Measurements from ENCODE around the gene WNT7B.

Gene WNT7B

GRCh38 chr22:45960477-45961386 is 16.2 kb downstream of the WNT7B start:
- DNase-seq (ENCODE audit: low read depth in 2 of 3, low spot score in 1 of 3), result no peak

DNA sequence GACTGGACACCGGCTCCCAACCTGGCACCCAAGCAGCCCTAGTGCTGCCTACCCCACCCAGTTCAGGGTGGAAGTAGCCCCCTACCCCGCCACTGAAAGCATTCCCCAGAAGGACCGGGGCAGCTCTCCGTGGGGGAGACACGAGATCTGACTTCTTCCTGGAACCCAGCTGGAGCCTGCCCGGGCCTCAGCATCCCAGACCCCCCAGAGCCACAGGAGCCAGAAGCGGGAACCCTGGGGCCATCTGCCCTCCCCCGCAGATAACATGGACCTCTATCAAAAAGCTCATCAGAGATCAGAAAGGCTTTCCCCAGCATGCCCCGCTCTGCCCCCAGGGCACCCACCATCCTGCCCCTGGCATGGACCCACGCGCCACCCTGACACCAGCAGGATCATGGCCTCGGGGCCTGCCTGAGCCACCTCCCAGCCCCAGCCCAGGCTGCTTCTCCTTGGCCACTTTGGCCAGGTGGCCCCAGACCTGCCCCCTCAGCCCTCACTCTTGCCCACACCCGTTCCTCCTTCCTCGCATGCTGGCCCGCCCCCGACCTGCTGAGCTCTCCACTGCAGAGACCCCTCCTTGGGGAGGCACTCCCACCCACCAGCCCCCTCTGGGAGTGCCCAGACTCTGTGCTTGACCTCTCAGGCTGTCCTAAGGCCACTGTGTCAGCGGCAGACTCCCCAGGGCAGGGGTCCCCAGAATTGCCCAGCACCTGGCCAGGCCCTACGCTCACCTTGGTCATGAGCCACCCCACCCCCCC is 17.1 kb downstream of the WNT7B start:
- no peak for DNase-seq (ENCODE audit: low read depth in 2 of 3, low spot score in 1 of 3)

- DNase-seq (ENCODE audit: low read depth in 2 of 3, low spot score in 1 of 3), result no peak
These were observed 18.0 kb downstream of the WNT7B start for GRCh38 chr22:45958971-45959370.

DNA sequence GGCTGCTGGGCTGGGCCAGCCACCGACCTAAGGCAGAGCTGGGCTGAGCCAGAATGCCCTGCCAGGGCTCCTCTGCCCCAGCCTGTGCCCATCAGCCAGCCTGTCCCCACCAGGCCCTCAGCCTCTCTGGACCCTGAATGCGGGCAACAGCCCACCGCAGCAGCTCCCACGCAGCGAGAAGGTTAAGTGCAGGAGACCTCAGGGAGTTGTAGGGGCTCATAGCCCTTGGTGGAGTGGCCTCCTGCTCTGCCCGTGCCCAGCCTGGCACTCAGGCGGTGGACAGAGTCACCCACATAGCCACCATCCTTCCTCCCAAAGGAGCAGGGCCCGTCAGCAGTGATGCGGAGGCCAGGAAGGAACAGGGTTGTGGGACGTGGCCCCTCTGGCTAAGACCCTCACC is 19.1 kb downstream of the WNT7B start:
- DNase-seq (ENCODE audit: low read depth in 2 of 3, low spot score in 1 of 3), result no peak

DNA sequence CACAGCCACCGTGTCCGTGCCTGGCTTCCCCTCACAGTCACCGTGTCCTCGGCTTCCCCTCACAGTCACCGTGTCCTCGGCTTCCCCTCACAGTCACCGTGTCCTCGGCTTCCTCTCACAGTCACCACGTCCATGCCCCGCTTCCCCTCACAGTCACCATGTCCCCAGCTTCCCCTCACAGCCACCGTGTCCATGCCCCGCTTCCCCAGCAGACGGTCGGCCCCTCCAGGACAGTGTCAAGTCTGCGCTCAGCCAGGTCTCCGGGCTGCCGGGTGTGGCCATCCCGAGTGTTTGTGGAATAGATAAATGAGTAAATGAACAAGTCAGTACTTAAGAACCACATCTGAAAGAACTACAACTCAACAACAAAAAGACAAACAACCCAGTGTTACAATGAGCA is 23.8 kb downstream of the WNT7B start:
- no peak for DNase-seq (ENCODE audit: low read depth in 2 of 3, low spot score in 1 of 3)

- DNase-seq (ENCODE audit: low read depth in 2 of 3, low spot score in 1 of 3), result no peak
These were observed 24.4 kb downstream of the WNT7B start for GRCh38 chr22:45952553-45952952.

- no peak for DNase-seq (ENCODE audit: low read depth in 2 of 3, low spot score in 1 of 3)
These were observed 24.8 kb downstream of the WNT7B start for GRCh38 chr22:45952151-45952550.

DNA sequence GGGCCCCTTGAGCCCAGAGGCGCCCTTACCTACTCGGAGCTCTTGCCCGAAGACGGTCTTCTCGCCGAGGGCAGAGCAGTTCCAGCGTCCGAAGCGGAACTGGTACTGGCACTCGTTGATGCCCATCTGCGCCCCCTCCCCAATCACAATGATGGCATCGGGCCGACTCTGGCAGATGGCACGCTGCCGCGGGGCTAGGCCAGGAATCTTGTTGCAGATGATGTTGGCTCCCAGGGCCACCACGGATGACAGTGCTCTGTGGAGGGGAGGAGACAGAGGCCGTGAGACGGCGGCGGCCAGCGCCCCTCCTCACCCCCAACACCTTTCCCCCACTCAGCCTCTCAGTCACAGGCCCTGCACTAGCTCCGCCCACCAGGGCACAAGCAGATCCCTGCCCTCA is 27.1 kb downstream of the WNT7B start:
- no peak for DNase-seq (ENCODE audit: low read depth in 2 of 3, low spot score in 1 of 3)

- no peak for DNase-seq (ENCODE audit: low read depth in 2 of 3, low spot score in 1 of 3)
These were observed 27.6 kb downstream of the WNT7B start for GRCh38 chr22:45949258-45949870.

DNA sequence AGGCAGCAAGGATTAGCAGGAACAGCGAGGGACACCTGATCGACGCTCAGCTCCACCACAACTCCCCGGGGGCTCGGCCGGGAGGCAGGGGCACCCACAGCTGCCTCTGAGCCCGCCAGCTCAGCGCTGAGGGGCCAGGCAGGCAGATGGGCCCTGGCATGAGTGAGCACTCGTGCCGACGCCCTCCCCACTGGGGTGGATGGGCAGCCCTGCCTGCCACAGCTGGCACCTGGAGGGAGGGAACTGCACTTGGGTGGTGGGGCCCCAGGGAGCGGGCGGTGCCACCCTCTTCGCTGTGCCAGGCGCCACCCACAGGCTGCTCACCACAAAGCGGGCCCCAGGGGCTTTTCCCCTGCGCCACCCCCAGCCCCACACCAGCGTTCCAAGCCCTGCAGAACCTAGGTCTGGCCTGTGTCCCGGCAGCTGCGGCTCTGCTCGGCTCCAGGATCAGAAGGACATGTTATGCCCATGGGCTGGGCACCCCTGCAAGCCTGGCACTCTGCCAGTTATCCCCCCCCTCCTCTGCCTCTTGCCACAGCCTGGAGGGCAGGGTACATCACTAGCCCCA is 28.8 kb downstream of the WNT7B start:
- DNase-seq (ENCODE audit: low read depth in 2 of 3, low spot score in 1 of 3), result no peak

DNA sequence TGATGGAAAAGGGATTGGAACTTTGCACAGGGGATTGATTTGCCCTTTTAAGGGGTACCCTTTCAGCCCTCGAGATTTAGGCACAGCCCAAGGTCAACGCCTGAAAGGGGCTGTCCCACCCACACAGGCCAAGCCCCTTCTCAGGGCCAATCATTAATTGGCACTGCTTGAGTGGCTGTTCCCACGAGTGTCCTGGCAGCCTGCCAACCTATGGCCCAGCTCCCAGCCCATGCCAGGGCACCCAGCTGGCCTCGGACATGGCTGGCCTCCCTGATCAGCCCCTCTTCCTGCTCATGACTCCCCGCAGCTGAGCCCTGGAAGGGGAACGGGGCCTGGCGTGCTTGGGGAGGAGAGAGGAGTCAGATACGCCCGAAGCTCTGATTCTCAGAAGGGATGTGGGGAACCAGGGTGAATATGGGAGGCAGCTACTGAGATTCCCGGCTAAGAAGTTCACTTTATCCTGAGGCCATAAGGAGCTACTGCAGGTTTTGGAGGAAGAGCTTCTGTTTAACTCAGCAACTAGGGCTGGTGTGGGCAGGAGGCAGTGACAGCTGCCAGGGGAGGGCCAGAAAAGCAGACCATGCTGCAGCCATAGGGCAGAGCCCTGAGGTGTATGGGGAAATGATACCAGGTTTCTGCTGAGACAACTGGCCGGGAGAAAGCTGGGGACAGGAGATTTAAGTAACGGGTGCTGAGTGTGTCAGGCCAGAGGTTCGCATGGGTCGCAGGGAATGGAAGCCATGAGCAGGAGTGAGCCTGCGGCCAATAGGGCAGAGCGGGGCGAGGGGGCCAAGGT is 30.0 kb downstream of the WNT7B start:
- DNase-seq (ENCODE audit: low read depth in 2 of 3, low spot score in 1 of 3), result no peak

DNA sequence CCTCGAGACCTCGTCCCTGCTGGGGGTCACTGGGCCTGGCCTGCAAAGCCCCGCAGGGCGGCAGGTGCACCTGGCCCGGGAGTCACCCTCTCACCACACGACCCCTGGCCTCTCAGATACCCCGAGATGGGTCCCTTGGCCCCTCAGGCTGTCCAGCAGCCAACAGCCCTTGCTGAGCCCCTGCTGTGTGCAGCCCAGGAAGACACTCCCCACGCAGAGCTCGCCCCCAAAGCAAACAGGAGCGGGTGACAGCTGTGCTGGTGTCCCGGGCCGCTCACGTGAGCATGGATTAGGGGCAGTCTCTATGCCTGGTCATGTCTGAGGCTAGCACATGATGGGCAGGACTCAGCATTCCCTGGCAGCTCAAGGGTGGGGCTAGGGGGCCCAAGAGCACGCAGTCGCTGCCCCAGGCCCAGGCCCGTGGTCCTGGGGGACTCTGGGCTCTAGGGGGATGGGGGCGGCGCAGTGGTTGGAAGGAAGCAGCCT is 31.3 kb downstream of the WNT7B start:
- DNase-seq (ENCODE audit: low read depth in 2 of 3, low spot score in 1 of 3), result no peak

- DNase-seq (ENCODE audit: low read depth in 2 of 3, low spot score in 1 of 3), result no peak
These were observed 34.0 kb downstream of the WNT7B start for GRCh38 chr22:45942787-45943493.

- DNase-seq (ENCODE audit: low read depth in 2 of 3, low spot score in 1 of 3), result no peak
These were observed 34.6 kb downstream of the WNT7B start for GRCh38 chr22:45942344-45942743.

DNA sequence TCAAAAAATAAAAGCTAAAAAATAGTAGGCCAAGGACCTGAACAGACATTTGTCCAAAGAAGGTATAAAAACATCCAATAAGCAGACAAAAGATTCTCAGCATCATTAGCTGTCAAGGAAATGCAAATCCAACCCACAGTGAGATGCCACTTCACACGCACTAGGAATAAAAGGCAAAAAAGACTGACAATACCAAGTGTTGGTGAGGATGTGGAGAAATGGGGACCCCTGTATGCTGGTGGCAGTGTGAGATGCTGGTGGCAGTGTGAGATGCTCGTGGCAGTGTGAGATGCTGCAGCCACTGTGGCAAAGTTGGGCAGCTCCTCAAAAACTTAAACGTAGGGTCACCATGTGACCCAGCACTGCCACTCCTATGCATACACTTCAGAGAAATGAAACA is 38.0 kb downstream of the WNT7B start:
- no peak for DNase-seq (ENCODE audit: low read depth in 2 of 3, low spot score in 1 of 3)

DNA sequence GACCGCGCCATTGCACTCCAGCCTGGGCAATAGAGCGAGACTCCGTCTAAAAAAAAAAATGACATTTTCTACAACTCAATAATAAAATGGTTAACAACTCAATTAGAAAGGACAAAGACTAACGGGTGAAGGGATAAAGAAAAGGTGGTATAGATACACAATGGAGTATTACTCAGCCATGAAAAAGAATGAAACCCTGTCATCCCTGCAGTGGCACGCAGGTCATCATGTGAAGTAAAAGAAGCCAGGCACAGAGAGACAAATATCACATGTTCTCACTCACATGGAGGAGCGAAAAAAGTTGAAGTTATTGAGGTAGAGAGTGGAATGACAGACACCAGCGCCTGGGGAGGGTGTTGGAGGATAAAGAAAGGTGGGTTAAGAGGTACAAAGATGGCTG is 39.0 kb downstream of the WNT7B start:
- no peak for DNase-seq (ENCODE audit: low read depth in 2 of 3, low spot score in 1 of 3)

- DNase-seq (ENCODE audit: low read depth in 2 of 3, low spot score in 1 of 3), result no peak
These were observed 41.4 kb downstream of the WNT7B start for GRCh38 chr22:45935573-45935972.

DNA sequence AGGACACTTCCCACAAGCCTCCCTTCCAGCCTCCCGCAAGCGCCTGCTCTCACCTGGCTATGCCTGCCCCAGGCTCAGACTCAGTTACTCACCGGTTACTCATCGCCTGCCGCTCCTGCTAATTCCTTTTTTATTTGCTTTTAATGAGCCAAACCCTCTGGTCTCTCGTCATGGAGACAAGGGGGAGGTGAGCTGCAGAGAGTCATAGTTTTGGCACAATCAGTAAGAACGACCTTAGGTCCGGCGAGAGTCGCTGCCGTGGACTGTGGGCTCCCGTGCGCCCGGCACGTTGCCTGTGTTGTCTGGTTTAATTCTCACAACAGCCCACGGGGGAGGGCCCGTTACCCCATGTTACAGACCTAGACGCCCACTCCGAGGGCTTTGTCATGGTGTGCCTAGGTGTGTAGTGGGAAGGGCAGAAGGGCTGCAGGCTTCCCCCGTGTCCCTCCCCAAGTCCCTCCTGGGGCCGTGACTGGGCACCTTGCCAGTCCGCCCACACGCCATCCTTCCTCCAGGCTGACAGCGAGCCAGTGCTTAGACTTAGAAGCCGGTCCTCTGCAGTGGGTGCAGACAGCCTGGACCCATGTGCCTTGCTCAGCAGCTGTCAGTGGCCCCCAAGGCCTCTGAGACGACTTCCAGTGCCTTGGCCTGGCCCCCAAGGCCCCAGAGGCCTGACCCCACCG is 42.2 kb downstream of the WNT7B start:
- no peak for DNase-seq (ENCODE audit: low read depth in 2 of 3, low spot score in 1 of 3)

GRCh38 chr22:45934168-45934564 is 42.8 kb downstream of the WNT7B start:
- no peak for DNase-seq (ENCODE audit: low read depth in 2 of 3, low spot score in 1 of 3)

All from stimulated activated CD4-positive, alpha-beta T cell treated with anti-CD3 and anti-CD28 coated beads, Interleukin-12 subunit alpha, Interleukin-12 subunit beta, amount 100 ng/mL, for 48 hours (primary cell).